CD4-positive, alpha-beta T cell treated with Interferon alpha-2 for 1 hour (primary cell): ENCODE results near the gene CELA2A.
"Not testable (repeated sequence)": the region's sequence is repeated elsewhere in the genome, so short reads cannot be mapped to it uniquely, and the experiment has no call there.

Experiments
- DNase-seq, 2 donors: peaks; one replicate each; pipeline ENCODE4 v3.0.0-alpha.2; 2020 to 2022

Gene CELA2A

DNA sequence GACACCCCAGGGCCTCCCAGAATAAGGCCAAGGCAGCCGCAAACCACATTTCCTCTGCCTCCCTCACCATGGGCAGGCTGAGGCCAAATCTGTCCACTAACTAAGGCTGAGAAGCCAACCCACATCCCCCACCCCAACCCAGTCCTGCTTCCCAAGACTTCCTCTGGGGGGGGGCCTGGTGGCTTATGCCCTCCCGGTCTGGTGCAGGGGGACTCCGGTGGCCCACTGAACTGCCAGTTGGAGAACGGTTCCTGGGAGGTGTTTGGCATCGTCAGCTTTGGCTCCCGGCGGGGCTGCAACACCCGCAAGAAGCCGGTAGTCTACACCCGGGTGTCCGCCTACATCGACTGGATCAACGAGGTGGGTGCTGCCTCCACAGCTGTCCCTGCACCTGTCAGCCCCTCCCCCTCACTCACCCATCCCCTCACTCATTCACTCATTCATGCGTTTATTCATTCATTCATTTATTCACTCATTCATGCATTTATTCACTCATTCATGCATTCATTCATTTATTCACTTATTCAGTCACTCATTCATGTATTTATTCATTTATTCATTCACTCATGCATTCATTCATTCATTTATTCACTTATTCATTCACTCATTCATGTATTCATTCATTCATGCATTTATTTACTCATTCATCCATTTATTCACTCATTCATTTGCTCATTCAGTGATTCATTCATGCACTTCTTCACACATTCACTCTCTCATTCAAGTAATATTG is 11.0 kb upstream of the CELA2A start:
- DNase-seq, result no peak

DNA sequence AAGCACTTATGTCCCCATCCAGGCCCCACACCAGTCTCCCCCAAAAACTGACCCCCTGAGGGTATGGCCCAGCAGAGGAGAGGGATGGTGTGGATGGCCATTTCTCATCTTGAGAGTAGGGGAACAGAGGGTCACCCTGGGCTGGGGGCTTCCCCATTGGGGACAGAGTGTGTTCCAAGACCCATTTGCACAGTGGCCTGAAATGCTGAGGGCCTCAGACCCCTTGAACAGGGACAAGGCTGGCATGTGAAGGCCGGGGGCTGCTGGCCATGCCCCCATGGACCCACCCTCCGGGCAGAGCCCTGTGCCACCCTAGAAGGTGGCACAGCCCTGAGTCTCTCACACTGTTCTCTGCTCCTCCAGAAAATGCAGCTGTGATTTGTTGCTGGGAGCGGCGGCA is 10.3 kb upstream of the CELA2A start:
- no peak for DNase-seq

DNA sequence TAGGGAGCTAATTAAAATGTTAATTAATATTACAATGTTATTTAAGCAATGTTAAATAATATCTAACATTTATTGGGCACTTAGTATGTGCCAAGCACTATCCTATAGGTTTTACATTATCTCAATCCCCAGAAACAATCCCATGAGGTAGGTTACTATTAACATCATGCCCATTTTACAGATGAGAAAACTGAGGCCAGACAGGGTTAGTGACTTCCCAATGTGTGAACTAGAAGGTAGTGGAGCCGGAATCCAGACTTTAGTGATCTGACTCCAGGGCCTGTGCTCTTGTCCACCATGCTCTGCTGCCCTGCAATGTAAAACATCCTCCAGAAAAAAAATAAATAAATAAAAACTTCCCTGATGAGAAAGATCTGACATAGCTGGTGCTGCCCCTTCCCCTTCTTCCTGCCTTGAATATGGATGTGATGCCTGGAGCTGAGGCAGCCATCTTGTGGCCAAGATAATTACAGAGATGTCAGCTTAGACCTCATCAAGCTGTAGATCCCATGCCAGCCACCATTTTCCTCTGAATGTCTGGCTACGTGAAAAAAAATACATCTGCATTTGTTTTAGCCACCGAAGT is 7.6 kb upstream of the CELA2A start:
- no peak for DNase-seq

DNA sequence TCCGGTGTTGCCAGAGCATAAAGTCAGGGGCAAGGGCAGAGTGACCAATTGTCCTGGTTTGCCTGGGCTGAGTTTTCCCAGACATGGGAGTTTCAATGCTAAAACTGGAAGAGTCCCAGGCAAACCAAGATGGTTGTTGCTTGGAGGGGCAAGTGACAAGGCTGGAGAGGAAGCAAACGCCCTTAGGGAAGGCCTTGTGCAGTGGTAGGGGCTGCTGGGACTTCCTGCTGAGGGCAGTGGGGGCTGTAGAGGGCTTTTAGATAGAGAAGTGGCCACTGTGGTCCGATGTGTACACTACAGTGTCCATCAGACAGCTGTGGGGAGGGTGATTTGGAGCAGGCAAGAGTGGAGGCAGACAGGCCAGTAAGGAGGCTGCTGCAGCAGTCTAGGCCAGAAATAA is 7.0 kb upstream of the CELA2A start:
- no peak for DNase-seq

DNA sequence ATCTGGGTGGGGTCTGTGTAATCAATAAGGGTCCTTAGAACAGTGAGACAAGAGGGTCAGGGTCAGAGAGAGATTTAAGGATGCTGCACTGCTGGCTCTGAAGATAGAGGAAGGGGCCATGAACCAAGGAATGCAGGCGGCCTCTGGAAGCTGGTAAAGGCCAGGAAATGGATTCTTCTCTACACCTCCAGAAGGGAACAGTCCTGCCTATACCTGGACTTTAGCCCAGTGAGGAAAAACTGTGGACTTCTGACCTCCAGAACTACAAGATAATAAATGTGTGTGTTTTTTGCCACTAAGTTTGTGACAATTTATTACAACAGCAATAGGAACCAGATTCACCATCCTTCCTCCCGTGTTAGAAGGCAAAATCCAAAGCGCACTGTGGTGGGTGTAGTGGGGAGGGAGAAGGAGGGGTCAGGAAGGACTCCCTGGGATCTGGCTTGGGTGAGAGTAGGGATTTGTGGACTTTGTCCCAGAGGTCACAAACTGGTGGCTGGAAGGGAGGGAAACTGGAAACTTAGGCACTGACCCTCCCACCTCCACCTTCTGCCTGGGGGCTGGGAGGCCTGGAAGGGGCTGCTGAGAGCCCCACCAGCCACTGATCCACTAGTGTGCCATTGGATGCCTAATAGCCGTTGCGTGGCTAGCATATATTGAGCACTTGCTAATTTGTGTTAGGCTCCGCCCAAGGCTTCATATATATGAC is 5.4 kb upstream of the CELA2A start:
- DNase-seq, result no peak

DNA sequence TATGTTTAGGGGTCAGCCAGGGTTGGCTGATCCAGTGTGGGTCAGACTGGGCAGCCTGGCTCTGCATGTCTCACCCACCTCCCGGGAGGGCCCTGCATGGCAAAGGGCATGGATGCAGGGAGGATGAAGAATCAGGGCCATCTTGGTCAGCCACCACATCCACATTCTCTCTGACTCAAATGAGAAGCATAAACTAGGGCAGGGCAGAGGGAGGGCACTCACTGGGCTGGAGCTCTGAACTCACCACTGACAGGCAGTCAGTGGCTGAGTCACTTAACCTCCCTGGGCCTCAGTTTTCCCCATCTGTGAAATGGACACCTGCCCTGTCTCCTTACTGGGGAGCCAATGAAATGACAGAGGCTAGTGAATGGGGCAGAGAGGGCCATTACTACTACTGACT is 4.3 kb upstream of the CELA2A start:
- DNase-seq, result no peak

DNA sequence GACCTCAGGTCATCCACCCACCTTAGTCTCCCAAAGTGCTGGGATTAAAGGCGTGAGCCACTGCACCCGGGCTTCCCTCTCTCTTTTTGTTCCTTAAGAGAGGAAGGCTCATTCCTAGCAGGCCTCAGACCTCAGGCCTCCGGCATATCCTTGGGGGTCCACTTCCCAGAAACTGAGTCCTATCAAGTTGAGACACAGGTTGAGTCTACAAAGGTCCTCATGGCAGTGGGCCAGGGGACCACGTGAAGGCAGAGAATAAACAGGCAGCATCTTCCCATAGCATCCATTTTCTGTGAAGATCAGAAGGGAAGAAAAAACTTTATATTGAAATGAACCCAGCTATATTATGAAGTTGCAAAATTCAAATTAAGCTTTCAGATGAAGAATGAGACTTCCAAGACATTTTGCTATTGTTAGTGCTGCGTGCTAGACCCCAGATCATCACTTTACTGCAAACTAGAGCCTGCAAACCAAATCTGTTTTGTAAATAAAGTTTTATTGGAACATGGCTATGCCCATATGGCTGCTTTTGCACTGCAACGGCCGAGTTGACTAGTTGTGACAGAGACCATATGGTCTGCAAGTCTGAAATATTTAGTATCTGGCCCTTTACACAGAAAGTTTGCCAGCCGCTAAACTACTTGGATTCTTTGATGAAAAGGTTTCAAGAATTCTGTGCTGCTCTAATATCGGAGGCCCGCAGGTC is 3.5 kb upstream of the CELA2A start:
- DNase-seq, result no peak

DNA sequence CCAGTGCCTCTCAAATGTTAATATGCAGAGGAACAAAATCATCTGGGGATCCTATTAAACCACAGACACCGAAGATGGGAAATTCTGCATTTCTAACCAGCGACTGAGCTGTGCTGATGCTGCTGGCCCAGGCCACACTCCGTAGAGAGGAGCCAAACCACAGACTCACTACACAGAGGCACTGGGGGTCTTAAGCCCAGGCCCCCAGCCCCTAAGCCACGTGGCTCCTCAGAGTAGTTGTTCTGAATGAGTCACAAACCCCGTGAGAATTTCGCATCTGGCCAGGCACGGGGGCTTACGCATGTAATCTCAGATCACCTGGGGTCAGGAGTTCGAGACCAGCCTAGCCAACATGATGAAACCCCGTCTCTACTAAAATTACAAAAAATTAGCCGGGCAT is 2.8 kb upstream of the CELA2A start:
- DNase-seq, result no peak

DNA sequence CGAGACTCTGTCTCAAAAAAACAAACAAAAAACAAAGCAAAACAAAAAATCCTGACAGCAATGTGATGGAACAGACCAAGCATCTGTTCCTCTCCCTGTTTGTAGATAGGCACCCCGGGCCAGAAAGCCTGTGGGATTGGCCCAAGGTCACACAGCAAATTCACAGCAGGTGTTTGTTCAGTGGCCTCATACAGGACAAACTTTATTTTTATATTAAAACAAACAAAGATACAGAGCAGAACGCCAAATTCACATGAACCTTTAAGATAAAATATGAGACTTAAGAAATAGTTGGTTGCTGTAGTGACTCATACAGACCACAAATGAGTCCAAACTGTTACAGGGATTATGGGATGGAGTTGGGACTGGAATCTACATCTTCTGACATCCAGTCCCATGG is 2.3 kb upstream of the CELA2A start:
- no peak for DNase-seq

DNA sequence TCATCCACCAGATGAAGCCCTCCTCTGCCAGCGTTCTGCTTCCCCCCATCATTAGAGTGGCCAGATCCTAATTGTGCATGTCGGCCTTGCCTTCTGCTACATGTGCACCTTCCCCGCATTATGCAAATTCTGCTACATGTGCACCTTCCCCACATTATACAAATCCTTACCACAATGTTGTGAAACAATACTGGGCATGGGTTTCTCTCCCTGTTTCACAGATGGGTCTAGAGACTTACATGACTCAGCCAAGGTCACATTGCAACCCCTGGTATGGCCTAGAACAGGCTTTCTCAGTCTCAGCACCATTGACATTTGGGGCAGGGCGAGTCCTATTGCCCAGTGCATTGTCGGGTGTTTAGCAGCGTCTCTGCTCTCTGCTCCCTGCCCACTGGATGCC is 1.0 kb upstream of the CELA2A start:
- DNase-seq, result no peak

DNA sequence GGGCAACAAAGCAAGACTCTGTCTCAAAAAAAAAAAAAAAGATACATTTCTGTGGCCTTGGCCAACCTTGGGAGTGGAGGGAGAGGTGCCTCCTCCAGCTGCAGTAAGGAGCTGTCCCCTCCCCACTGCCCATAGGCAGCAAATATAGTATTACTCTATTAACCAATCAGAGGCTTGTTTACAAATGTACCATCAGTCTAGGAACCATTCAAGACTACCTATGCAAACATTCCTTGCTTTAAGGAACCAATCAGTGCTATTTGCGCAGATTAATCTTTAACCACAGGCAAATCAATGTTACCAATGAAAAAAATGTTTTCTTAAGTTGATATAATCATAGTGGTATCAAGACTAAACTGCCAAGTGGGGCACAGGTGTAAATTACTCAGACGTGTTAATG is 1.1 kb downstream of the CELA2A start:
- no peak for DNase-seq

DNA sequence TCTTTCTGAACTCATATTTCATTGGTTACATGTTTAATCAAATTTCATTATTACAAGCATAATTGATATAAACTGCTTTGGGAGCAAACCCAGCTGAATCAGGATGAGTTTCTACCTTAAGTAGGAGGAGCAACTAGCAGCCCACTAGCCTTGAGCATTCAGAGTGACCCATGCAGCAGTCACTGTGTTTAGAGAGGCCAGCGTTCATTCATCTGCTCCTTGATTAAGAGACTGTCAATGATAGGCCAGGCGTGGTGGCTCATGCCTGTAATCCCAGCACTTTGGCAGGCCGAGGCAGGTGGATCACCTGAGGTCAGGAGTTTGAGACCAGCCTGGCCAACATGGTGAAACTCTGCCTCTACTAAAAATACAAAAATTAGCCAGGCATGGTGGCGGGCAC is 1.9 kb downstream of the CELA2A start:
- not testable (repeated sequence) for DNase-seq

DNA sequence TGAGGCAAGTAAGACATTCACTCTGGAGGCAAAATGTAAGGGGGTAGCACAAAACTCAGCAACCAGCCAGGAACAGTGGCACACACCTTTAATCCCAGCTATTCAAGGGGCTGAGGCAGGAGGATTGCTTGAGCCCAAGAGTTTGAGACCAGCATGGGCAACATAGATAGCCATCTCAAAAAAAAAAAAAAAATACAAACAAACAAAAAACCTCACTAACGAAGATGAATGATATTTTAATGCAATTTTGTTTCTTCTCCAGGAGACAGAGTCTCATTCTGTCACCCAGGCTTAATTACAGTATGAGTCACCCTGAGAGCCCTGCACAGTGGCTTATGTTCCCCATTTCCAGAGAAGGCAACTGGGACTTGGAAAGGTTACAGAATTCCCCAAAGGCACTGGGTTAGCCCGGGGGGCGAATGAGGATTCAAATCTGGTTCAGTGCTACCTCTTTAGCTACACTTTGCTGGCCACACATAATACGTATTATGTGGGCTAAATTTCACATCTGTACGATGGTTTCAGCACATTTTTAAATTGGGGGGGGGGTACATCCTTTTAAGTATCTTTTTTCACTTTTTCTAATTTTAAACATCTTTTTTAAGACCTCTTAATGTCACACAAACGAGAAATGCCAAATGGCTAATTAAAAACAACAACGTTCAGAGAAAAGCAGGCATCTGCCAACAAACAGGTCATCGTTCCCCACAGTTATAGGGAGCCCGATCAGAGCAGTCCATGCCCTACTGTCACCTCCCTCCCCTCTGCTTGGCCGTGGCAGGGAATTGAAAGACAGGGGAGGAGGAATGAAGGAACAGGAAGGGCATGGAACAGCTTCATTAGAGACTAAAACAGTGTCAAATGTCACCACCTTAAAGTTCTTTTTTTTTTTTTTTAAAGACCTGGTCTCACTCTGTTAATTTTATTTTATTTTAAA is 3.5 kb downstream of the CELA2A start:
- no peak for DNase-seq

DNA sequence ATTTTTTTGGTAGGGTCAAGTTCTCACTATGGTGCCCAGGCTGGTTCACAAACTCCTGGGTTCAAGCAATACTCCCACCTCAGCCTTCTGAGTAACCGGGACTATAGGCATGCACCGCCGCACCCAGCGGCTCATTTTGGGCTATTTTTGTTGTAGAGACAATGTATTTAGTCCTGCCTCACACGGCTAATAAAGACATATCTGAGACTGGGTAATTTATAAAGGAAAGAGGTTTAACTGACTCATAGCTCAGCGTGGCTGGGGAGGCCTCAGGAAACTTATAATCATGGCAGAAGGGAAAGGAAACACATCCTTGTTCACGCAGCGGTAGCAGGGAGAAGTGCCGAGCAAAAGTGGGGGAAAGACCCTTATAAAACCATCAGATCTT is 4.2 kb downstream of the CELA2A start:
- no peak for DNase-seq

DNA sequence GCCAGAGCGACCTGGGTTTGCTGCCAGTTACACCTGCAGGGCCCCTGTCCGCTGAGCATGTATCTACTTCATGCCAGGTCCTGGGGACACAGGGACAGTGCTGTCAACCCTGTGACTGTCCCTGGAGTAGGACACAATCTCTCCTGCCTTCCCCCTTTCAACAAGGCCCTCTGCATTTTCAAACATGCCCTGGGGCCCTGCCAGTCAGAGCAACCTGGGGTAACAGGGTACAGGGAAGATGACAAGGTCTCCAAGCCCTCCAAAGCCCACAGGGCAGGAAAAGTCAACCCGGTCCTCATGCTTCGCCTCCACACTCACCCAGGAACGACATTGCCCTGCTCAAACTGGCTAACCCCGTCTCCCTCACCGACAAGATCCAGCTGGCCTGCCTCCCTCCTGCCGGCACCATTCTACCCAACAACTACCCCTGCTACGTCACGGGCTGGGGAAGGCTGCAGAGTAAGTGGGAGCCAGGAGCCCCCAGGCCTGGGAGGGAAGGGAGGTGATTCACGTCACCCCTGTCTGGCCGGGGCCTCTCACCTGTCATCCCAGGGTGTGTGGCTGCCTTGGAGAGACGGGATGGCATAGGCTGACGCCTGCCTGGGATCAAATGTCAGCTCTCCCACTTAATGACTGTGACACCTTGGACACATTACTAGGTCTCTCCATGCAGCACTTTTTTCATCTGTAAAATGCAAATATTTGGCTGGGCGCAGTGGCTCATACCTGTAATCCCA is 6.7 kb downstream of the CELA2A start:
- DNase-seq, result not testable (repeated sequence)

DNA sequence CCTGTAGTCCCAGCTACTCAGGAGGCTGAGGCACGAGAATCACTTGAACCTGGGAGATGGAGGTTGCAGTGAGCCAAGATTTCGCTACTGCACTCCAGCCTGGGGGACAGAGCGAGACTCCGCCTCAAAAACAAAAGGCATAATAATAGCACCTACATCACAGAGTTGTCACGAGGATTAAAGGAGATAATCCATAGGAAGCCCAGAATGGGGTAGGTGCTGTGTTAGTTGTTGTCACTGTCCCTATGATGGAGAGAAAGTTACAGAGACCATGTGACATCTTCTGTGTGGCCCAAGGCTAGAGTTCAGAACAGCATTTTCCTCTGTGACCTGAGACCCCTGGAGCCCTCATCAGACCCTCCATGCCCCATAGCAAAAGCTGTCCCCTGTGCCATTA is 7.4 kb downstream of the CELA2A start:
- DNase-seq, result not testable (repeated sequence)

DNA sequence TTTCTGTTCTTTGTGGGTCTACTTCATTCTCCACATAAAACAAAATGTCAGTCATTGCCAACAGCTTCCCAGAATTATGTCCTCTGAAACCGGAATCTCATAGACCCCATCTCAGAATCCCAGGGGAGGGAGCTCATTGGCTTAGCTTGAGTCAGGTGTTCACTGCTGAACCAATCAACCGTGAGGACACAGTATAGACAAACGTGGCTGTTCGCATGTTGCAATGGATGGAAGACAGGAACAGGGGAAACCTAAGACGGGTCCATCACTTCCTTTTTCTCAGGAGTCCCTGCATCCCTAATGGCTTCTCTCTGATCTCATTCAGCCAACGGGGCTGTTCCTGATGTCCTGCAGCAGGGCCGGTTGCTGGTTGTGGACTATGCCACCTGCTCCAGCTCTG is 9.1 kb downstream of the CELA2A start:
- no peak for DNase-seq

DNA sequence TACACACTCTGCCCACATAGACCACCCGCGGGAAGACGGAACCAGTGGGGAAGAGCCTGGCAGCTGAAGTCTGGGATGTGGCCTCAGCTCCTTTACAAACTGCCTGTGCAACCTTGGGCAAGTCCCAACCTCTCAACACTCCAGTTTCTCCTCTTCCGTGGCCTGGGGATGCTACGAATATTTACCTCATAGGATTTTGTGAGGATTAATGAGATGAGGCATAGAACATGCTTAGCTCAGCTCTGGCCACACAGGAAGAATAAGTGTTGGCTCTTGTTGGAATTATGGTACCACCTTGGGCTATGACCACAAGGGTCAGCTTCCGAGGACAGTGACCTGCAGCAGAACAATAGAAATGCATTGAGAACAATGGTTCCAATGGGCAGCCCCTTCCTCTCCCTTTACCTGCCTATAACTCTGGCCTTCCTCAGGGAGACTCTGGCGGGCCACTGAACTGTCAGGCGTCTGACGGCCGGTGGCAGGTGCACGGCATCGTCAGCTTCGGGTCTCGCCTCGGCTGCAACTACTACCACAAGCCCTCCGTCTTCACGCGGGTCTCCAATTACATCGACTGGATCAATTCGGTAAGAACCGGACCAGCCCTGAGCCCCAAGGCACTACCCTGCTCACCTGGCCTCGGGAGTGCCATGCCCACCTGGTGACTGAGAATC is 10.6 kb downstream of the CELA2A start:
- DNase-seq, result not testable (repeated sequence)

DNA sequence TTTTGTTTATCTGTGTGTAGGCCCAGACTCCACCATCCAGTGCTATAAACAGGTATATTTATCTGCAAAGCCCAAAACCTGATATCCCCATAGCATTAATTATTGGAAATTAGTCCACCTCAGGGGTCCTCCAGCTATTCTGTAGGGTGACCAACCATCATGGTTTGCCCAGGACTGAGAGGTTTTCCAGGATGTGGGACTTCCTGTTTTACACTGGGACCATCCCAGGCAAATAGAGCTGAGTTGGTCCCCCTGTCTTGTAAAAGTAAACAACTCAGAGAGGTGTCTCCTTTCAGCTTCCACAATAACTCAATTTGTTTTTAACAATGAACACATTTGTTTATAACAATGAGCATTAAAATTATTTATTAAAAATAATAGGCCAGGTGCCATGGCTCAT is 11.6 kb downstream of the CELA2A start:
- no peak for DNase-seq

DNA sequence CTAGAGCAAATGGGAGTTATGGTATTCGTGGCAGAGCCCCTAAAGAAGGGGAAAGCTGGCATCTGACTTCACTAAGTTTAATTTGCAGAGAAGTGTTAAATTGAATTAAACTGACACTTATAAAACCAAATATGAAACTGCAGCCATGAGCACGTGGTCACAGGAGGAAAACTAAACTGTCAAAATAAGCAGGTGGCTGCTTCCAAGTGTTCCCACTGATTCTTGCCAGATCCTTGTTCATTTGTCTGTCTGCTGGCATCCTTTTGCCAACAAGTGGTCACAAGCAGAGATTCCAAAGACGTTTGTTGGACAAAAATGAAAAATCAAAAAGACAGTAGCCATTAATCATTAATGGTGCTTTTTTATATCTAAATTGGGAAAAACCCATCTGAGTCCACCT is 12.8 kb downstream of the CELA2A start:
- no peak for DNase-seq

DNA sequence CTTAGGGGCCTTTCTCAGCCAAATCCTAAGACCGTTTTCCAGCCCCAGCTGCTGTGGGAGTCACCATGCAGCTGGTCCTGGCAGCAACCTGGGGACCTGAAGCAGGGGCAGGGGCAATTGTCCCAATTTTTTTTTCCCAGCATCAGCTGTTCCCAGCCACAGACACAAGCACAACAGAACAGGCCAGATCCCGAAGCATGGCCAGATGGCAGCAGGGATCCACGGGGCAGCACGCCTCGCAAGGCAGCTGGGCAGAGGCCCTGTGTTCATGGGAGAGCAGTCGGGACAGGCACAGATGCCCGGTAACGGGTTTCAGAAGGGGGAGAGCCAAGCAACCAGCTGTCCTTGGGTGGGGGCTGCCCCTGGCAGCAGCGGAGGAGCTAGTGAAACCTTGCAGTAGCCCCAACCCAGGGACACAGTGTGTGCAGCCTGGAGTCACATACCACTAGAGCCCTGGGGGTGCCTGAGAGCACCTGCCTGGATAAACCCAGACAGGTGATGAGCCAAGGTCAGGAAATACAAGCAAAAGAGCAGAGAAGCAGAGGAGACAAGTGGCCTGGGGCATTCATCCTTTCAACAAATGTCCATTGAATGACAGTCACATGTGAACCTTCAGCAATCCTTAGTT is 13.4 kb downstream of the CELA2A start:
- not testable (repeated sequence) for DNase-seq
